ENCODE data around the gene MORN1. TPM values are rescaled to one million over a fixed set of nuclear protein-coding genes. Genes with fewer than 3 reads are reported as not detected.

MORN1 gene
- total RNA-seq, 6 experiments from 2014 or later: 5.3 to 8.9 (median 6.9) TPM

- Mint-ChIP-seq H3K4me3 (no peak overlapping the region), H3K4me1 (ENCODE audit: low read depth) (peaks cover 47% of the 10 kb centered on the region), H3K27me3 (ENCODE audit: insufficient read depth) (peaks cover 2% of the 10 kb centered on the region), H3K36me3 (ENCODE audit: low read depth) (peaks cover 5% of the 10 kb centered on the region; the same call in 1 of the 2 replicates), H3K9me3 (no peaks in the 10 kb centered on the region), H3K27ac (no peak overlapping the region)
- TF ChIP-seq CTCF (IDR thresholded peaks at IDR 0.05): no peak
- no peak for DNase-seq
Observed at GRCh38 chr1:2292725-2293450, 98.5 kb downstream of the MORN1 start.

GRCh38 chr1:2291577-2291976, 99.8 kb downstream of the MORN1 start:
- H3K9me3 Mint-ChIP-seq: no peaks in the 10 kb centered on the region
- H3K4me1 Mint-ChIP-seq (ENCODE audit: low read depth): peaks cover 51% of the 10 kb centered on the region
- peaks cover 4% of the 10 kb centered on the region; the same call in 1 of the 2 replicates for H3K36me3 Mint-ChIP-seq (ENCODE audit: low read depth)
- H3K27ac Mint-ChIP-seq: peak overlapping the region; percentile 96
- no peak for TF ChIP-seq CTCF (IDR thresholded peaks at IDR 0.05)
- DNase-seq: no peak
- H3K4me3 Mint-ChIP-seq: peak overlapping the region; percentile 85; the same call in 1 of the 2 replicates
- no peaks in the 10 kb centered on the region; the same call in 1 of the 2 replicates for H3K27me3 Mint-ChIP-seq (ENCODE audit: insufficient read depth)

- H3K4me1 Mint-ChIP-seq (ENCODE audit: low read depth): peaks cover 55% of the 10 kb centered on the region
- no peaks in the 10 kb centered on the region for H3K36me3 Mint-ChIP-seq (ENCODE audit: low read depth)
- peak overlapping the region; percentile 85 for H3K4me3 Mint-ChIP-seq
- DNase-seq: peak; percentile 96
- peak overlapping the region; percentile 96 for H3K27ac Mint-ChIP-seq
- H3K9me3 Mint-ChIP-seq: no peaks in the 10 kb centered on the region
- H3K27me3 Mint-ChIP-seq (ENCODE audit: insufficient read depth): no peaks in the 10 kb centered on the region; the same call in 1 of the 2 replicates
- no peak for TF ChIP-seq CTCF (IDR thresholded peaks at IDR 0.05)
Observed at GRCh38 chr1:2290595-2291510, 100.5 kb downstream of the MORN1 start.

GRCh38 chr1:2290171-2290578, 101.2 kb downstream of the MORN1 start:
- Mint-ChIP-seq H3K9me3 (no peaks in the 10 kb centered on the region), H3K27ac (peak overlapping the region; percentile 96), H3K4me3 (peak overlapping the region; percentile 85), H3K36me3 (ENCODE audit: low read depth) (no peaks in the 10 kb centered on the region), H3K27me3 (ENCODE audit: insufficient read depth) (no peaks in the 10 kb centered on the region; the same call in 1 of the 2 replicates), H3K4me1 (ENCODE audit: low read depth) (peaks cover 55% of the 10 kb centered on the region)
- no peak for DNase-seq
- no peak for TF ChIP-seq CTCF (IDR thresholded peaks at IDR 0.05)

GRCh38 chr1:2289607-2290006, 101.7 kb downstream of the MORN1 start:
- H3K27ac Mint-ChIP-seq: peak overlapping the region; percentile 96
- no peak for TF ChIP-seq CTCF (IDR thresholded peaks at IDR 0.05)
- peak overlapping the region; percentile 85 for H3K4me3 Mint-ChIP-seq
- DNase-seq: no peak
- peaks cover 55% of the 10 kb centered on the region for H3K4me1 Mint-ChIP-seq (ENCODE audit: low read depth)
- H3K27me3 Mint-ChIP-seq (ENCODE audit: insufficient read depth): no peaks in the 10 kb centered on the region; the same call in 1 of the 2 replicates
- no peaks in the 10 kb centered on the region for H3K9me3 Mint-ChIP-seq
- H3K36me3 Mint-ChIP-seq (ENCODE audit: low read depth): no peaks in the 10 kb centered on the region
